Loucy (cell line): Measurements from ENCODE around the gene PKHD1.

Experiments used
- CTCF ChIP-seq: fragments of 200-600 bp; sonication (generic); conservative IDR thresholded peaks from 2 replicates; pipeline ENCODE4 v1.5.1; 2014; ENCODE audit warnings: mild to moderate bottlenecking, antibody characterized with exemption, low read length
- EZH2phosphoT487 ChIP-seq: fragments of 200-600 bp; IDR thresholded peaks from 2 replicates; pipeline ENCODE4 v1.6.1; 2018; ENCODE audit warnings: antibody characterized with exemption, mild to moderate bottlenecking, moderate library complexity, borderline replicate concordance

- TF ChIP-seq CTCF, result no peak
- no peak for TF ChIP-seq EZH2phosphoT487
These were observed 517.1 kb downstream of the PKHD1 start for GRCh38 chr6:51570168-51570921.
